Thoracic aorta (tissue), 2 donors: ENCODE results near the gene POLR2E. TPM values are rescaled to one million over a fixed set of nuclear protein-coding genes. Genes with fewer than 3 reads are reported as not detected.

ENCODE experiments used
- ATAC-seq: fragments of 150-250 bp; one replicate; pipeline ENCODE4 v1.8.0; 2017; ENCODE audit warnings: low read depth; ENCODE audit not compliant: insufficient number of reproducible peaks, low FRiP score
- DNase-seq: peaks from one replicate; pipeline ENCODE4 v3.0.0-alpha.2; 2020; ENCODE audit warnings: low spot score
- H3K27ac ChIP-seq, 2 donors: fragments of 200-600 bp; sonication (generic); 1 replicate in 1 of 2; 2 replicates in 1 of 2; pipeline ENCODE4 v1.5.1; 2016; ENCODE audit warnings: mild to moderate bottlenecking in 2 of 2, moderate library complexity in 2 of 2
- H3K27me3 ChIP-seq: fragments of 200-600 bp; sonication (generic); replicated peaks from 2 replicates; pipeline ENCODE4 v1.6.0; 2016; ENCODE audit warnings: mild to moderate bottlenecking; ENCODE audit not compliant: insufficient read depth
- H3K36me3 ChIP-seq: fragments of 200-600 bp; sonication (generic); one replicate; pipeline ENCODE4 v1.5.1; 2016
- H3K4me1 ChIP-seq, 2 donors: fragments of 200-600 bp; sonication (generic); 1 replicate in 1 of 2; 2 replicates in 1 of 2; pipeline versions ENCODE4 v1.5.1 to v1.6.0; 2016; ENCODE audit warnings: low read depth in 2 of 2, mild to moderate bottlenecking in 1 of 2; ENCODE audit not compliant: control insufficient read depth in 1 of 2
- H3K4me3 ChIP-seq: fragments of 200-600 bp; sonication (generic); 2 replicates; pipeline ENCODE4 v1.5.1; 2016; ENCODE audit warnings: mild to moderate bottlenecking
- H3K9me3 ChIP-seq: fragments of 200-600 bp; sonication (generic); 2 replicates; pipeline ENCODE4 v1.5.1; 2016
- CTCF ChIP-seq: fragments of 200-600 bp; sonication (generic); IDR thresholded peaks from one replicate; pipeline ENCODE4 v1.5.1; 2019; ENCODE audit warnings: antibody characterized with exemption
- total RNA-seq, 2 donors: library from RNA; depleted of rRNA; stranded (reverse); fragments of >200 nt; gene quantifications; one replicate each; pipeline versions ENCODE4 v1.1.0 to v1.2.3, GENCODE V29; 2016

The POLR2E gene
- total RNA-seq, 2 donors from 2014 or later: 129 to 149 TPM

- Histone ChIP-seq H3K4me1 (peaks cover 12 to 33% of the 10 kb centered on the region in 2 donors), H3K4me3 (no peak overlapping the region)
These were observed 52.3 kb downstream of the POLR2E start for GRCh38 chr19:1042689-1043511.

GRCh38 chr19:1041835-1042685 lies 53.1 kb downstream of the POLR2E start:
- no peak for ATAC-seq
- no peaks in the 10 kb centered on the region for H3K27me3 ChIP-seq
- no peak for TF ChIP-seq CTCF
- no peak overlapping the region for H3K27ac ChIP-seq
- H3K9me3 ChIP-seq: no peaks in the 10 kb centered on the region
- H3K36me3 ChIP-seq: peaks cover 1% of the 10 kb centered on the region
- H3K4me1 ChIP-seq: peaks cover 12 to 33% of the 10 kb centered on the region in 2 donors
- no peak overlapping the region for H3K4me3 ChIP-seq
- DNase-seq: no peak

More at GRCh38 chr19:1042689-1043511, 52.3 kb downstream of the POLR2E start:
- TF ChIP-seq CTCF: no peak
- H3K27me3 ChIP-seq: no peaks in the 10 kb centered on the region
- DNase-seq (no peak), ATAC-seq (no peak)
- no peak overlapping the region for H3K27ac ChIP-seq
- H3K36me3 ChIP-seq: no peaks in the 10 kb centered on the region
- no peaks in the 10 kb centered on the region for H3K9me3 ChIP-seq

GRCh38 chr19:1041272-1041834 lies 53.8 kb downstream of the POLR2E start:
- Histone ChIP-seq H3K27ac (no peak overlapping the region), H3K27me3 (no peaks in the 10 kb centered on the region)

GRCh38 chr19:1040476-1041271 lies 54.5 kb downstream of the POLR2E start:
- H3K36me3 ChIP-seq: peaks cover 11% of the 10 kb centered on the region
- H3K27ac ChIP-seq: no peak overlapping the region
- peaks cover 12 to 33% of the 10 kb centered on the region in 2 donors for H3K4me1 ChIP-seq
- no peak for TF ChIP-seq CTCF
- H3K9me3 ChIP-seq: no peaks in the 10 kb centered on the region
- H3K27me3 ChIP-seq: no peaks in the 10 kb centered on the region
- peak overlapping the region; percentile 80 for H3K4me3 ChIP-seq
- ATAC-seq (no peak), DNase-seq (no peak)

More at GRCh38 chr19:1041272-1041834, 53.8 kb downstream of the POLR2E start:
- DNase-seq (no peak), ATAC-seq (no peak)
- TF ChIP-seq CTCF: no peak
- Histone ChIP-seq H3K4me1 (peaks cover 12 to 33% of the 10 kb centered on the region in 2 donors), H3K36me3 (peaks cover 5% of the 10 kb centered on the region), H3K4me3 (peak overlapping the region; percentile 80), H3K9me3 (no peaks in the 10 kb centered on the region)
